VCaP (cell line): ENCODE measurements around the gene MTMR1.

Experiments
- H3K27ac ChIP-seq: fragments of 450-650 bp; 2 replicates; pipeline ENCODE4 v1.5.1; 2017
- CTCF ChIP-seq: fragments of 450-650 bp; conservative IDR thresholded peaks from 2 replicates; pipeline ENCODE4 v1.5.1; 2017; ENCODE audit warnings: mild to moderate bottlenecking, moderate library complexity

Gene MTMR1

DNA sequence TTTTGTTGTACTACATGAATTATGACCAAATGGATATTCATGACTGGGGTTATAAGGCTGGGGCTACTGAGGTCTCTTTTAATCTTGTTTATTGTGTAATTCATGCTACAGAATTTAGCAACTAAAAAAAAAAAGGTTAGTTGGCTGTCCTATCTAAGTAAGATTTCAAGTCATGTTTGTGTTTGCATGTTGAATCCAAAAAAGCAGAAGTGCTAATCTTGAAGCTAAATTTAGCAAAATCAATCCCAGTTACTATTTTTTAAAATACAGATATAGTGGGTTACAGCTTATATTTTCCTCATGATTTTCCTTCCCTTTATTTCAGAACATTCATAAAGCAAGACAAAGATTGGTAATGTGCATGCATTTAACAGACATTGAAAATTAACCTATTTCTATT, 19.4 kb downstream of the MTMR1 start:
- no peak for TF ChIP-seq CTCF
- no peak overlapping the region for H3K27ac ChIP-seq

- TF ChIP-seq CTCF = no peak
- no peak overlapping the region for H3K27ac ChIP-seq
These were observed 22.0 kb downstream of the MTMR1 start for GRCh38 chrX:150715184-150715583.

DNA sequence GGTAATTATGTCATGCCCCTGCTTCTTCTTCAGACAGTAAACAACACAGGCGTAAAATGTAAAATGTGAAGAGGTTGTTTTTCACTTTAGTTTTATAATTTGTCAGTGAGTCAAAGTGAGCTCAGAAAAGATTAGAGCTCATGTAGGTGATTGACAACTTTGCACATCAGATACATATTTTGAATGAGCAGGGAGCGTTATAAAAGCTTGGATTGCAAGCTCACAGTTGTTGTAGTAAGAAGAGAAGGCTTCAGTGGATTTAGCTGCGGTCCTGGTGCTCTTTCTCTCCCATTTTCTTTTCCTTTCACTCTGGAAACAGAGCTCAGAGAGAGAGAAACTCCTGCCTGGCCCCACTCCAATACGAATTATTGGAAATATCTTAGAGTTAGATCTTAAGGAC, 26.4 kb downstream of the MTMR1 start:
- no peak overlapping the region for H3K27ac ChIP-seq
- TF ChIP-seq CTCF = no peak

DNA sequence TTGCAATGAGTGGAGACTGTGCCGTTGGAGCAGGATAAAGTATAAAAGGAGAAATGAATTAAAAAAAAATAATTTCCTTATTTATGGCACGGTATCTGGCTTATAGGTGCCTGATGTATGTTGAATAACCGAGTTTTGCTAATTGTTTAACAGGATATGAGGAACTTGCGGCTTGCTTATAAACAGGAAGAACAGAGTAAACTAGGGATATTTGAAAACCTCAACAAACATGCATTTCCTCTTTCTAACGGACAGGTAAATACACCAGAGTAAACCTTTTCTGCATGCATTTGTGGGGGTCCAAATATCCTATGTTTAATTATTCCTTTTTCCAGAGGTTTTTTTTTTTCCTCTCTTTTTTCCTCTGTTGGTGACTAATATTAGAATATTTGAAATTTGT, 36.8 kb downstream of the MTMR1 start:
- no peak overlapping the region for H3K27ac ChIP-seq
- no peak for TF ChIP-seq CTCF

GRCh38 chrX:150730719-150731118, 37.5 kb downstream of the MTMR1 start:
- no peak for TF ChIP-seq CTCF
- H3K27ac ChIP-seq = no peak overlapping the region

DNA sequence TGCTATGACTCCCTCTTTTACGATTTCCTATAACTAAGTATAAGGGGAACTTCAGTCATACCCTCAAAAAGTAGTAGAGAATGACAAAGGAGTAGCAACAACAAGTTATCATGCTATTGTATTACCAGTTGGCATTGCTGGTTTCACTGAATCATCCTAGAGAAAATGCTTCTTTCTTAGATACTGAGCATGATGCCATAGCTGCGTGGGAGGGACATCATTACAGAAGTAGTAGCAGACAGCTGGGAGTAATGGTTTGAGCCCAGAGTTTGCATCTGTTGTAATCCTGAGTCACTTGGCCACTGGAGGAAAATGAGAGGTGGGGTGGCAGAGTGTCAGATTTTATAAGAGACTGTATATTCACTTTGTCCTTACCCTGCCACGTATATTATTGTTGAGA, 38.6 kb downstream of the MTMR1 start:
- H3K27ac ChIP-seq = no peak overlapping the region

GRCh38 chrX:150736475-150736874, 43.3 kb downstream of the MTMR1 start:
- no peak for TF ChIP-seq CTCF
- H3K27ac ChIP-seq = no peak overlapping the region

More for the DNA sequence above, 38.6 kb downstream of the MTMR1 start:
- no peak for TF ChIP-seq CTCF

DNA sequence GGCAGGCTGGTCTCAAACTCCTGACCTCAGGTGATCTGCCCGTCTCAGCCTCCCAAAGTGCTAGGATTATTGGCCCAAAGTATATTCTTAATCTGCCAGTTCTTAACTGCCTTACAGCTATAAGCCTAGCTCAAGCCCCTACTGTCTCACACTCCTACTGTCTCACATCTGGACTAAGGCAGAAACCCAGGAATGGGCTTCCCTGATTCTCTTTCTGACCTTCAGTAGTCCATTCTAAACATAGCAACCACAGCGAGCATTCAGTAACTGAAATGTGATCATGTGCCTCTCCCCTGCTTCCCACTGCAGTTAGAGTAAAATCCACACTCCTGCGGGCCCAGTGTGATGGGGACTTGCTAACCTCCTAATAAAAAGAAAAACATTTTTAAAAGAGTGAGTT, 58.9 kb downstream of the MTMR1 start:
- no peak overlapping the region for H3K27ac ChIP-seq
- TF ChIP-seq CTCF = no peak
